Neutrophil (primary cell): Measurements from ENCODE around the gene FARP2.

Experiments used
- H3K27ac ChIP-seq: fragments of 200-600 bp; sonication (generic); 2 replicates; pipeline ENCODE4 v1.5.1; 2016; ENCODE audit warnings: mild to moderate bottlenecking, moderate library complexity
- H3K27me3 ChIP-seq: fragments of 200-600 bp; sonication (generic); 2 replicates; pipeline ENCODE4 v1.6.0; 2016; ENCODE audit warnings: mild to moderate bottlenecking
- H3K36me3 ChIP-seq: fragments of 200-600 bp; sonication (generic); 2 replicates; pipeline ENCODE4 v1.5.1; 2017
- H3K4me1 ChIP-seq, 2 experiments: fragments of 200-600 bp in 1 of 2; sonication (generic) in 1 of 2; 1 replicate in 1 of 2; 2 replicates in 1 of 2; pipeline versions ENCODE4 v1.5.1 to v1.6.1; 2013 to 2016; ENCODE audit warnings: low read depth in 1 of 2, low read length in 1 of 2, mild to moderate bottlenecking in 1 of 2, moderate library complexity in 1 of 2; ENCODE audit not compliant: control insufficient read depth in 1 of 2, insufficient read depth in 1 of 2
- H3K4me3 ChIP-seq, 2 experiments: fragments of 200-600 bp in 1 of 2; sonication (generic) in 1 of 2; 1 replicate in 1 of 2; 2 replicates in 1 of 2; pipeline ENCODE4 v1.5.1; 2013 to 2016; ENCODE audit warnings: low read depth in 1 of 2, low read length in 1 of 2, mild to moderate bottlenecking in 1 of 2, moderate library complexity in 1 of 2
- H3K9me3 ChIP-seq: fragments of 200-600 bp; sonication (generic); 2 replicates; pipeline ENCODE4 v1.5.1; 2016
- TF ChIP-seq, protein P1 (sequence below): fragments of 200-600 bp; sonication (generic); IDR thresholded peaks from 2 replicates; pipeline ENCODE4 v1.5.1; 2016; ENCODE audit warnings: antibody characterized with exemption

Gene FARP2

DNA sequence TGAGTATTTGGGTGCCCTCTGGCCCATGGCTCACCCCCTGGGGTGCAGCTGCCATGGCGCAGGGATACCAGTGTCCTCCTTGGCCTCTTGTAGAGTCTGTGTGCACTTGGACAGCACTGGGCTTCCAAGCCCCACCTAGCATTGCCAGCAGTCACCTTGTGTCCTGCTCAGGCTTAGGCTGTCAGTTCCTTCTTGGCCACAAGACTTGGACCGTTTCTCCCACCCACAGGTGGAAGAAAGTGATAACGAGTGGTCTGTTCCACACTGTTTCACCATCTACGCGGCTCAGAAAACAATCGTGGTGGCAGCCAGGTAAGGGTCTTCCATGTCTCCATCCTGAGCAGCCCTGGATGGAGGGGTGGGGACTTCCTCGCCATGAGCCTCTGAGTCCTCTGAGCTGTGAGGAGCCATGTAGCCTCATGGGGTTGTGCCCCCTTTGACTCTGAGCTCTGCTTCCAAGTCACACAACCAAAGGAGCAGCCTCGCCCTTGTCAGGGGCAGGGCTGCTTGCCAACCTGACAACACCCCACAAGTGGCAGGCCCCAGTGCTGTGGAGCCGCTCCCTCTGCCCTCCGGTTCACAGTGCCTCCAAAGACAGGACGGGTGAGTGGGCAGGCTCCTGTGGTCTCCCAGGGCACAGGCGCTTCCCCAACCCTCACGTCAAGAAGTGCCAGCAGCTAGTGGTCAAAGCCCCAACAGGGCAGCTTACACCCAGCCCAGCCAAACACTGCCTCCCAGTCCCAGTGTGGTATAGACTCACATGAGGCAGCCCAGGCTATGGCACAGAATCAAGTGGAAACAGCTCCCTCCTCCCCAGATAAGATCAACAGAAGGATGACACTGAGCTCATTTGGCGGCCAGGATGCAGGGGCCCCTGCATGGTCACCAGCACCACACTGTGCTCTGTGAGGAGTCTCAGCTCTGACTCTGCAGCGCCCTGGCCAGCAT, 133.9 kb downstream of the FARP2 start:
- Histone ChIP-seq H3K36me3 (peaks cover 19% of the 10 kb centered on the region), H3K4me1 (no peaks in the 10 kb centered on the region), H3K4me3 (no peak overlapping the region), H3K27me3 (peaks cover 16% of the 10 kb centered on the region), H3K27ac (no peak overlapping the region), H3K9me3 (no peaks in the 10 kb centered on the region)
- TF ChIP-seq, protein P1, sequence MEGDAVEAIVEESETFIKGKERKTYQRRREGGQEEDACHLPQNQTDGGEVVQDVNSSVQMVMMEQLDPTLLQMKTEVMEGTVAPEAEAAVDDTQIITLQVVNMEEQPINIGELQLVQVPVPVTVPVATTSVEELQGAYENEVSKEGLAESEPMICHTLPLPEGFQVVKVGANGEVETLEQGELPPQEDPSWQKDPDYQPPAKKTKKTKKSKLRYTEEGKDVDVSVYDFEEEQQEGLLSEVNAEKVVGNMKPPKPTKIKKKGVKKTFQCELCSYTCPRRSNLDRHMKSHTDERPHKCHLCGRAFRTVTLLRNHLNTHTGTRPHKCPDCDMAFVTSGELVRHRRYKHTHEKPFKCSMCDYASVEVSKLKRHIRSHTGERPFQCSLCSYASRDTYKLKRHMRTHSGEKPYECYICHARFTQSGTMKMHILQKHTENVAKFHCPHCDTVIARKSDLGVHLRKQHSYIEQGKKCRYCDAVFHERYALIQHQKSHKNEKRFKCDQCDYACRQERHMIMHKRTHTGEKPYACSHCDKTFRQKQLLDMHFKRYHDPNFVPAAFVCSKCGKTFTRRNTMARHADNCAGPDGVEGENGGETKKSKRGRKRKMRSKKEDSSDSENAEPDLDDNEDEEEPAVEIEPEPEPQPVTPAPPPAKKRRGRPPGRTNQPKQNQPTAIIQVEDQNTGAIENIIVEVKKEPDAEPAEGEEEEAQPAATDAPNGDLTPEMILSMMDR: no peak

DNA sequence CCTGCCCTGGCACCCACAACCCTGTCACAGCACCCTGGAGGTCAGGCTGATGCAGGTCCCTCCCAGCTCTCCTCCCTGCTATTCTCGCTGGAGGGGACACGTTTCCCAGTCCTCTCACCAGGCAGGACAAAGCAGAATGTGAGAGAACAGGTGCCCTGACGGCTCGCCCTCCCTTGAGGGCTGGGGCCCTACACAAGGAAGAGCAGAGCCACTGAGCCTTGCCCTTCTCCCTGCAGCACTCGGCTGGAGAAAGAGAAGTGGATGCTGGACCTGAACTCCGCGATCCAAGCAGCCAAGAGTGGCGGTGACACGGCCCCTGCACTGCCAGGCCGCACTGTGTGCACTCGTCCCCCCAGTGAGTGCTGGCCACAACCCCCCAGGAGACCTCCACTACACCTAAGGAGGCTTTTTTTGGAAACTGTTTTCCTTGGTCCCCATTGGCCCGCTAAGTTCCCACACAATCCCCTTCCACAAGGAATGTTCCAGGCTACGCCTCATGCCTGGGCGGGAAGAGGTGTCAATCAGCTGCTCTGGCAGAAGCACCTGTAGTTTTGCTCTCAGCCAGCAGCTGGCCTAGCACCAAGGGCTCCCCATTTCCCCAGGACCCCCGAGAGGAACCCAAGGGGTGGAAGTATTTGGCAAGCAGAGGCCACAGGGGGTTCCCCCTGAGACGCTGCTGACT, 134.9 kb downstream of the FARP2 start:
- H3K36me3 ChIP-seq: peaks cover 29% of the 10 kb centered on the region

DNA sequence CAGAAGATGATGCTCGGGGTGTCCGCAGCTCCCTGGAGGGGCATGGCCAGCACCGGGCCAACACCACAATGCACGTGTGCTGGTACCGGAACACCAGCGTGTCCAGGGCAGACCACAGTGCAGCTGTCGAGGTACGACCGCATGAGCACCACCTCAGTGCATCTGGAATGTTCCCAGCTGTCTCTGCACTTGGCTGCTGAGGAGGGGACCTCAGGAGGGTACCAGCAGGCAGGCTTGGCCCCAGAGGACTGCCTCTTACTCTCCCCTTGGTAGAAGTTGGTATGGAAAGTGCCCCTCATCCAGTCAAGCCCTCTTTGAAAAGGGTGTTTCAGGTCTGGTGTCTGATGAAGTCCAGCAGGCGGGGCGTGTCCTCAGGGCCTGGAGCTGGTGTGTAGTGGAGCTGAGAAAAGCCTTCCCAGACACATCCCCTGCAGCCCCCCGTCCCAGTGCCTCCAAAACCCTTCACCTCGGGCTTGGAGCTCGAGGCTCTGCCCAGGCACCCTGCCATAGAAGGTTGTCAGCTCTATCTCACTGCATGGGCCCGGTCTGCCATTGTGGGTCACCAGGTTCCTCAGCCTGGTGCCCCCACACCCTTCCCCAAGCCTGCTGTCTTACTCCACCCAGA, 135.6 kb downstream of the FARP2 start:
- no peaks in the 10 kb centered on the region for H3K9me3 ChIP-seq
- no peaks in the 10 kb centered on the region for H3K4me1 ChIP-seq
- H3K36me3 ChIP-seq: peaks cover 36% of the 10 kb centered on the region
- H3K4me3 ChIP-seq: no peak overlapping the region
- peaks cover 13% of the 10 kb centered on the region for H3K27me3 ChIP-seq
- TF ChIP-seq, protein P1: no peak
- H3K27ac ChIP-seq: no peak overlapping the region

More for the DNA sequence above, 134.9 kb downstream of the FARP2 start:
- H3K27ac ChIP-seq: no peak overlapping the region
- no peaks in the 10 kb centered on the region for H3K4me1 ChIP-seq
- H3K27me3 ChIP-seq: peaks cover 16% of the 10 kb centered on the region
- no peak overlapping the region for H3K4me3 ChIP-seq
- TF ChIP-seq, protein P1: no peak
- H3K9me3 ChIP-seq: no peaks in the 10 kb centered on the region

DNA sequence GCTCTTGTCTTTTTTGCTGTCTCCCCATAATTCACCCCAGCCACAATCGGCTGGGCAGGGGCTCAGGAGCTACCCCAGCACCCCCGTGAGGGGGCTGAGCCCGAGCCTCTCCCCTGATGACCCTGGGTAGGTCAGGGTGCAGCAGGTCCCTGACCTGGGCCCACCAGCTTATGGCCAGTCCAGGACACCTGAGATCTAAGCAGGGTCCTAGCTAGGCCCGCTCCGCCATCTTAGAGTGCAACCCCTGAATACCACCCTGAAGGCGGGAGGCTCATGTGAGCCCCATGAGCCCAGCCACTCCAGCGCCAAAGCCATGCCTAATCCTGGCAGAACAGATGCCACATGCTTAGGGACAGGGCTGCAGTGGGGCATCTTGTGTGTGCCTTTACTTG, 136.1 kb downstream of the FARP2 start:
- TF ChIP-seq, protein P1: no peak
- no peaks in the 10 kb centered on the region for H3K4me1 ChIP-seq
- H3K4me3 ChIP-seq: no peak overlapping the region
- H3K9me3 ChIP-seq: no peaks in the 10 kb centered on the region
- no peak overlapping the region for H3K27ac ChIP-seq
- H3K36me3 ChIP-seq: peaks cover 41% of the 10 kb centered on the region
- peaks cover 8% of the 10 kb centered on the region for H3K27me3 ChIP-seq

DNA sequence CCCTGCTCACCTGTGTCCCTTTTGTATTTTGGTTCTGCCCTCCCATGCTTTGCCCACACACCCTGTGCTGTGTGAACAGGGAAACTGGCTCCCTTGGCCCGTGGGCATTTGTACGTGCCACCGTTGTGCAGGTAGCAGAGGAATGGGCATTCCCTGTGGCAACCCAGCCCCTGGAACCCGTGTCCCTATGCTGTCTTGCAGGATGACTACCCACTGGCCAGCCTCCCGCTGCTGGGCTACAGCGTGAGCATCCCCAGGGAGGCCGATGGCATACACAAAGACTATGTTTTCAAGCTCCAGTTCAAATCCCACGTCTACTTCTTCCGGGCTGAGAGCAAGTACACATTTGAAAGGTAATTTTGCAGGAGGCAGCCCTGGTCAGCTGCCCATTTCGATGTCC, 137.0 kb downstream of the FARP2 start:
- H3K27me3 ChIP-seq: peaks cover 7% of the 10 kb centered on the region
- H3K27ac ChIP-seq: no peak overlapping the region
- H3K36me3 ChIP-seq: peaks cover 50% of the 10 kb centered on the region
- H3K4me1 ChIP-seq: no peaks in the 10 kb centered on the region
- H3K9me3 ChIP-seq: no peaks in the 10 kb centered on the region
- H3K4me3 ChIP-seq: no peak overlapping the region
- TF ChIP-seq, protein P1: no peak
